SHP77 treated with DMSO at 0.1 percent for 48 hours (cell line): ENCODE measurements around the gene RNF169.

ENCODE experiments used
- DNase-seq: peaks from one replicate; lab custom pipeline; 2025; lab: John Stamatoyannopoulos, UW

The RNF169 gene, protein sequence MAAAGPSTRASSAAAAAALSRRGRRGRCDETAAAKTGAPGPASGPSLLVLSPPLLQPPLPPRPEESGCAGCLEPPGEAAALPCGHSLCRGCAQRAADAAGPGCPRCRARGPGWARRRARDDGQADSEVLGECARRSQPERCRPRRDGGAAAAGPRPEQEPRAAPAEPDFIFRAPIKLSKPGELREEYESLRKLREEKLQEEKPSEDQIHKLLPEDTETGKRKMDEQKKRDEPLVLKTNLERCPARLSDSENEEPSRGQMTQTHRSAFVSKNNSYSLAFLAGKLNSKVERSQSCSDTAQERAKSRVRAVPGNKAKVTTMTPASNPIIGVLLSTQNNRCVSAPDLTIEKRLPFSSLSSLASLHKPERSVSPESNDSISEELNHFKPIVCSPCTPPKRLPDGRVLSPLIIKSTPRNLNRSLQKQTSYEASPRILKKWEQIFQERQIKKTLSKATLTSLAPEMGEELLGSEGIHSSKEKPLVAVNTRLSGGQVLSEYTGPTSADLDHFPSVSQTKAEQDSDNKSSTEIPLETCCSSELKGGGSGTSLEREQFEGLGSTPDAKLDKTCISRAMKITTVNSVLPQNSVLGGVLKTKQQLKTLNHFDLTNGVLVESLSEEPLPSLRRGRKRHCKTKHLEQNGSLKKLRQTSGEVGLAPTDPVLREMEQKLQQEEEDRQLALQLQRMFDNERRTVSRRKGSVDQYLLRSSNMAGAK

DNA sequence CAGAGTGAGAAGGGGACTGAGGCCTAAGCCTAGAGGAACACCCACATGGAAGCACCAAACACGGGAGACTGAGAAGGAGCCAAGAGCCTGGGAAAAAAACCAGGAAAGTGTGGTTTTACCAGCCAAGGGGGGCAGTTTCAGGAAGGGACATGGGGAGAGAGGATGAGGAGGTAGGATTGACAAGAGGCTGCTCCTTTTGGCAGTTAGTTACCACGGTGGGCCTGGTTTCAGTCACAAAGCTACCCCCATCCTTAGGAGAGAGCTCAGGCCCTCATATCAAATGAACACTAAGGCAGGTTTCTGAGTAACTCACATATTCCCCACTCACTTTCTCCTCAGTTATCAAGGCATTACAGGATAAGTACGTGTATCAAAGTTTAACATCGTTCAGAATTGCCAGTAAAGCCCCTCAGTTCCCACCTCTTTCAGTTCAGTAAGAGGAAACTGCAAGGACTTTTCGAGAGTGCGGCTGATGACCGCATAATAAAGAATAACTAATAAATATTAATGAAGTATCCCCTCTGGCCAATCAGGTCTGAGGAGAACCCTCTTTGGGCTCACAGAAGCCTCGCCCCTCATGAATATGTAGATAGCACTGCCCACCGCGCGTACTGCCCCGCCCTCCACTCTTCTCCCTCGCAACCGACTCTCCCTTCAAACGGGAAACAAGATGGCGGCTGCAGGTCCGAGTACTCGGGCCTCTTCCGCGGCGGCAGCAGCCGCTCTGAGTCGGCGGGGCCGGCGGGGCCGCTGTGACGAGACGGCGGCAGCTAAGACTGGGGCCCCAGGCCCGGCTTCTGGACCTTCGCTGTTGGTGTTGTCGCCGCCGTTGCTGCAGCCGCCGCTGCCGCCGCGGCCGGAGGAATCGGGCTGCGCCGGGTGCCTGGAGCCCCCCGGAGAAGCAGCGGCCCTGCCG, at the start of gene RNF169:
TSS of gene RNF169 (plus strand) at position 639 of the 916 bp plus-strand sequence. CDS start at position 671, 32 bp downstream.
- DNase-seq, result peak; percentile 95

GRCh38 chr11:74699615-74700396, 48.8 kb upstream of the RNF169 start:
- no peak for DNase-seq

GRCh38 chr11:74701351-74701750, 47.3 kb upstream of the RNF169 start:
- DNase-seq, result no peak

- peak; percentile 35 for DNase-seq
These were observed 46.2 kb upstream of the RNF169 start for GRCh38 chr11:74702383-74703007.

GRCh38 chr11:74703211-74703610, 45.4 kb upstream of the RNF169 start:
- no peak for DNase-seq

DNA sequence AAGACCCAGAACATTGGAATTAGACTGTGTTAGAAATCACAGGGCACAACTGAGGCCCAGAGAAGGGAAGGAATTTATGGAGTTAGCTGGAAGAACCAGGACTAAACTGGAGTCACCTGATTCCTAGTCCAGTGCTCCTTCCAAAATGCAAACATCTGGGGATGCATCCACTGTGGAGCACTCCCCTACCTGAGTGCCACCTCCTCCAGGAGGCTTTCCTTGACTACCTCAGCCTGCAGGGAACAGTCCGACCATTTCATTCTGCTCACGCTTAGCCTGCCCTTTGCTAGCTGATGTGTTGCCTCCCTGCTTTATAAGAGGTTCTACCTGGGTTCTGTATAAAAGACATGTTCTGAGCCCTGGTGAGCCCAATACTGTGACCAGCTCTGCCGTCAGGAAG, 41.5 kb upstream of the RNF169 start:
- DNase-seq, result no peak

DNA sequence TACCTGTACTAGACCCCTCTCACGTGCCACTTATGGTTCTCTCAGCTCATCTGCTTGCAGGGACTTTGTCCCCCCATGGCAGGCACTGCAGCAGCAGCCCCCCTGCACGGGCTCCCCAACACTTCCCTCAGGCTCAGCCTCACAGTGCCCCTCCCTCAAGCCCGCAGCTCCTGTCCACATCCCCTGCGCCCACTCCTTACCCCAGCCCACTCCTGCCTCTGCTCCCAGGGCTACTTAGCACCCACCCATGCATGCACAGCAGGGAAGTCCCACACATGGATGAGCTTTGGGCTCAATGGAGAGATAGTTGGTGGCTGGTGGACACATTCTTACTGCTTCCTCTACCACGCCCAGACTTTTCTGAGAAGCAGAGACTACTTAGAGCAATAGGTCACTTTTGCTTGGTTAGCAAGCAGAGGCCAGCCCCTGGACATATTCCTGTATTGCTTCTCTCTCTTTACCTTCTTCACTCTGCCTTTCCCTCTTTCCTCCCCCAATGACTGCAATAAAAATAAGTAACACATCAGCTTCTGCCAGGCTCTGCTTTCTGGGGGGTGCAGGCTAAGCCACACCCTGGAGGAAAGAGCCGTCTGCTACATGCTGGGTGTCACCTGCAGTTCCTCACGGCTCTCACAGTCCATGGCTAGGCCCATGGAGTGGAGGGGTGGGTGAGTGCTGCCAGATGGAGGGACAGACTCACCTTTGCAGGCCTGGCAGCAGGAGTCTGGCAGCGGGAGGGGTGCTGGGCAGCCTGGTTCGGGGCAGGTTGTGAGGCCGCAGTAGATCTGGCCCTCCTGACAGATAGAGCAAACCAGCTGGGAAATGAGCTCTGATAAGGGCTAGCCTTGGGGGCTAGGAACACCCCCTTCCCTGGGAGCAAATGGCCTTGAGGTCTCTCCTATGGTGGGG, 40.8 kb upstream of the RNF169 start:
- DNase-seq, result no peak

- no peak for DNase-seq
These were observed 39.5 kb upstream of the RNF169 start for GRCh38 chr11:74709175-74709574.

GRCh38 chr11:74710281-74710938, 38.2 kb upstream of the RNF169 start:
- DNase-seq, result no peak

GRCh38 chr11:74713686-74714085, 35.0 kb upstream of the RNF169 start:
- DNase-seq, result no peak

DNA sequence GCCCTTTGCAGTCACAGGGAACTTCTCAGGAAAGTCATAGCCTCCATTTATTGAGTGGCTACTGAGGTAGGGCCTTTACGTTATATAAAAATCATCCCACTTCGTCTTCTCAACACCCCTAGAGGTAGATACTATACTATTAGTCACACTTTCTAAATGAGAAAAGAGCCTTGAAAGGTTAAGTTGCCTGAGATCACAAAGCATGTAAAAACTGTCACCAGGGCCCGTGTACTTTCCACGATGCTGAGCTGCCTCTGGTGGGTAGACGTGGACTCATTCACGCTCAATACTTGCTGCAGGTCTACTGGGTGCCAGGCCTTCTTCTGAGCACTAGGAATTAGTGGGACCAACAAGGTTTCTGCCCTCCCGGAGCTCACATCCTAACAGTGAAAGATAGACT, 33.7 kb upstream of the RNF169 start:
- no peak for DNase-seq

- no peak for DNase-seq
These were observed 31.3 kb upstream of the RNF169 start for GRCh38 chr11:74717221-74717969.

DNA sequence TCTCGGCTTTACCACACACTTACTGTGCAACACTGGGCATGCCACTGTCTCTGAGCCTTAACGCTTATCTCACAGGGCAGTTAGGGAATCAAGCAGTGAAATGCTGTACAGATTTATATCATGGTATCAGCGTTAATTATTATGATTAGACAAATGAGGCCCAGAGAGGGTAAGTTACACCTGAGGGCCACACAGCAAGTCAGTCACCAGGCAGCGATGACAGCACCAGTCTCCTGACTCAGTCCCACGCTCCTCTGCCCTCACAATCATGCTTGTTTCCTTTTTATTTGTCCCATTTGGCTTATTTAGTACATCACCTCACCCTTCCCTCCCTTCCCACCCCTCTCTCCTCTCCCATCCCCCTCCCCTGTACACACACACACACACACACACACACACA, 29.6 kb upstream of the RNF169 start:
- no peak for DNase-seq

- no peak for DNase-seq
These were observed 27.8 kb upstream of the RNF169 start for GRCh38 chr11:74720596-74721478.

DNA sequence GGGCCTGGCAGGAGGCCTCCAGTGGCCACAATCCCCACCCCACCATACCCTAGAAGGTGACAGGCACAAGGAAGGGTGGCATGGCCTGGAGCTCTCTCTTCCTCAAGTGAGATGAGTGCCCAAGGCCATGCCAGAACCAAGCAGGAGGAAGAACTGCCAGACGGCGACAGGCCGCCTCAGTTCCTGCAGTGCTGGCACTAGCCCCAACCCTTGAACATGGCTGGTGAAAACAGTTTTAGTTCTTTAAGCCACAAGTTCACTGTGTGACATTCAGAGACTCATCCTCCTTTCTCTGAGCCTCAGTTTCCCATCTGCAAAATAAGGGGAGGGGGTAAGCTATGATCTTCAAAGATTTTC, 27.2 kb upstream of the RNF169 start:
- no peak for DNase-seq

GRCh38 chr11:74723511-74723910, 25.1 kb upstream of the RNF169 start:
- DNase-seq, result no peak

GRCh38 chr11:74725701-74726100, 22.9 kb upstream of the RNF169 start:
- DNase-seq, result no peak
